Omental fat pad (tissue), 4 donors: ENCODE data around the gene ISY1. TPM values are rescaled to one million over a fixed set of nuclear protein-coding genes. Genes with fewer than 3 reads are reported as not detected.

Experiments
- ATAC-seq: fragments of 150-250 bp; one replicate; pipeline ENCODE4 v1.9.1; 2016; ENCODE audit warnings: mild to moderate bottlenecking, moderate library complexity; ENCODE audit not compliant: low FRiP score
- DNase-seq: peaks from one replicate; pipeline ENCODE4 v3.0.0-alpha.2; 2019; ENCODE audit warnings: low spot score
- total RNA-seq, 4 donors: library from RNA; depleted of rRNA; stranded (reverse); fragments of >200 nt; gene quantifications; one replicate each; pipeline ENCODE4 v1.1.0, GENCODE V29; 2016
- TF ChIP-seq, protein P1 (sequence below), 3 donors: fragments of 450-650 bp; IDR thresholded peaks; one replicate each; pipeline ENCODE4 v1.5.1; 2016 to 2017; ENCODE audit warnings: antibody characterized with exemption in 3 of 3, mild to moderate bottlenecking in 3 of 3, moderate library complexity in 2 of 3

The ISY1 gene
- total RNA-seq, 4 donors from 2014 or later, result 14.4 to 23.2 (median 17.0) TPM

GRCh38 chr3:129182390-129183185 is 21.7 kb upstream of the ISY1 start:
- no peak for ATAC-seq
- TF ChIP-seq, protein P1, sequence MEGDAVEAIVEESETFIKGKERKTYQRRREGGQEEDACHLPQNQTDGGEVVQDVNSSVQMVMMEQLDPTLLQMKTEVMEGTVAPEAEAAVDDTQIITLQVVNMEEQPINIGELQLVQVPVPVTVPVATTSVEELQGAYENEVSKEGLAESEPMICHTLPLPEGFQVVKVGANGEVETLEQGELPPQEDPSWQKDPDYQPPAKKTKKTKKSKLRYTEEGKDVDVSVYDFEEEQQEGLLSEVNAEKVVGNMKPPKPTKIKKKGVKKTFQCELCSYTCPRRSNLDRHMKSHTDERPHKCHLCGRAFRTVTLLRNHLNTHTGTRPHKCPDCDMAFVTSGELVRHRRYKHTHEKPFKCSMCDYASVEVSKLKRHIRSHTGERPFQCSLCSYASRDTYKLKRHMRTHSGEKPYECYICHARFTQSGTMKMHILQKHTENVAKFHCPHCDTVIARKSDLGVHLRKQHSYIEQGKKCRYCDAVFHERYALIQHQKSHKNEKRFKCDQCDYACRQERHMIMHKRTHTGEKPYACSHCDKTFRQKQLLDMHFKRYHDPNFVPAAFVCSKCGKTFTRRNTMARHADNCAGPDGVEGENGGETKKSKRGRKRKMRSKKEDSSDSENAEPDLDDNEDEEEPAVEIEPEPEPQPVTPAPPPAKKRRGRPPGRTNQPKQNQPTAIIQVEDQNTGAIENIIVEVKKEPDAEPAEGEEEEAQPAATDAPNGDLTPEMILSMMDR (IDR thresholded peaks at IDR 0.05), result no peak

DNA sequence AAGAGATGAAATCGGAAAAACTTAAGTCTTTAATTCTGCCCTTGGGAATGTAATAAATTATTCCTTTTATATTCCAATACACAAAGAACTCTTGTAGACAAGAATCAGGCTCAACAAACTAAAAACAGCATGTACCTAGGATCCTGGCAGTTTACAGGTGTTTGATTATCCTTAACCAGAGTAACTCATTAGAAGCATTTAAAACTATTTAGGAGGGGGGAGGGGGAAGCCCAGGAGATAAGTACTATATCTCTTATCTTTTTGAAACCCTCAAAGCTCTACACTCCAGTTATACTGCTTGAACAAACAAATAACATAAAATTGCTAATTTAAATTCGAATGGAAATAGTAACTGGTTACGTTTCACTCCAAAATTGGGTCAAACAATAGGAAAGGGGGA is 21.0 kb upstream of the ISY1 start:
- no peak for ATAC-seq
- TF ChIP-seq, protein P1 (IDR thresholded peaks at IDR 0.05), result no peak
- no peak for DNase-seq

More at GRCh38 chr3:129182390-129183185, 21.7 kb upstream of the ISY1 start:
- no peak for DNase-seq

DNA sequence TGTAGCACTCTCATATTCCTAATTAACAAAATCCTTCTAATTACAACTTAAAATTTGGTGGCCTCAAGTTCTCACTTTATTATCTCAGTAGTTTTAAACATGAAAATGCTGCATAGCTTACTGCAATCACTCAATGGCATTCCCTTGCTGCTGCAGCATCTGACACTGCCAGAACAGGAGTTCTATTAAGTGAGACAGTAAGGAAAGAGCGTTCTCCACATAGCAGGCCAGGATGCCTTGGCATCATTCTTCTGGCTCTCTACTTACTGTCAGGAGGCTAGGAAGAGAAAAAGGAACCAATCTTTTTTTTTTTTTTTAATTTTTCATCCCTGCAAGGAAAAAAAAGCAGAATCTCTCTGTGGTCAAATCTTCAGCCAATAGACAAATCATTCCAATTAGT is 19.6 kb upstream of the ISY1 start:
- no peak for ATAC-seq
- DNase-seq, result no peak
- TF ChIP-seq, protein P1 (IDR thresholded peaks at IDR 0.05), result no peak

DNA sequence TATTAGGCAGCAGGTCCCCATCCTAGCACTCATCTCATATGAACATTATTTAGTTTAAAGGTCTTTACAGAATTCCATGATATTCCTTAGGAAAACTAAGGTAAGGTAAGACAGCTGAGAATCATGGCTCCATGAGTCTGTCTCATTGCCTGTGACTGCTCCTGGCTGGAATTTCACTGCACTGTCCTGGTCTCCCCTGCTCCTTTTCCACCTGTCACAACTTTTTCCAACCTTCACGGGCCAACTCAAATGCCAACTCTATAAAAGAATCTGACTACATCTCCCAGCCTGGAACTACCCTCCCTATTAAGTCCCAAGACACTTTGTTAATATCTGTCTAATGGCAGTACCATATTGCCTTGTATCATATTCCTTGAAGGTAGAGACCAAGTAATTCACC is 15.2 kb upstream of the ISY1 start:
- ATAC-seq (no peak), DNase-seq (no peak)
- TF ChIP-seq, protein P1 (IDR thresholded peaks at IDR 0.05), result no peak

DNA sequence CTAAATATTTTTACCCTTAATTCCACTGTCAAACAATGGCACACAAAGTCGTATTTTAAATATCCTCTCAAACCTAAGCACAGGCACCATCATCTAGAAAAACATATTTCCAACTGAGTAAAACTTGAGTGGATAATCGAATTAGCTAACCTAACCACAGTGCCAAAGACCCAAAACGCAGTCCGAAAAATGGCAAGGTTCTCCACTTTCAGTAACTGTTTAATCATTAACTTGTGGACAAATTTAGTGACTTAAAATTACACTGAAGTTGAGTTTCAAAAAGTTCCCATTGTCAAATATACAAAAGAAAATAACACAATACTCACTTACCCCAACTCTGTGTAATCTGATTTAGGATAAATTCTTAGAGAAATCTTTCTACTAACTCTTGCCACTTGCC is 12.9 kb upstream of the ISY1 start:
- no peak for ATAC-seq
- TF ChIP-seq, protein P1 (IDR thresholded peaks at IDR 0.05), result no peak

GRCh38 chr3:129173206-129173605 is 12.3 kb upstream of the ISY1 start:
- ATAC-seq (no peak), DNase-seq (no peak)
- TF ChIP-seq, protein P1 (IDR thresholded peaks at IDR 0.05), result no peak

More for the DNA sequence above, 12.9 kb upstream of the ISY1 start:
- no peak for DNase-seq
